Fibroblast of lung (primary cell): ENCODE measurements around the gene PLCH2. TPM values are rescaled to one million over a fixed set of nuclear protein-coding genes. Genes with fewer than 3 reads are reported as not detected.

Source experiments
- DNase-seq, 2 donors: peaks; one replicate each; pipeline versions ENCODE4 v3.0.0 to v3.0.0-alpha.2; 2010; ENCODE audit warnings: low read depth in 2 of 2
- H2AFZ ChIP-seq: 2 replicates; pipeline ENCODE4 v1.5.1; 2012; ENCODE audit warnings: low read length, control low read depth, inconsistent platforms
- H3K27ac ChIP-seq: 2 replicates; pipeline ENCODE4 v1.5.1; 2011; ENCODE audit warnings: low read length, control low read depth; ENCODE audit not compliant: insufficient read depth
- H3K27me3 ChIP-seq: 2 replicates; pipeline ENCODE4 v1.5.1; 2011; ENCODE audit warnings: mild to moderate bottlenecking, low read length; ENCODE audit not compliant: control insufficient read depth, insufficient read depth
- H3K36me3 ChIP-seq: 2 replicates; pipeline ENCODE4 v1.5.1; 2011; ENCODE audit warnings: low read length; ENCODE audit not compliant: control insufficient read depth, insufficient read depth
- H3K4me1 ChIP-seq: 2 replicates; pipeline ENCODE4 v1.5.1; 2011; ENCODE audit warnings: low read length; ENCODE audit not compliant: control insufficient read depth, insufficient read depth; ENCODE audit errors: extremely low read depth
- H3K4me2 ChIP-seq: 2 replicates; pipeline ENCODE4 v1.5.1; 2011; ENCODE audit warnings: low read length, control low read depth; ENCODE audit not compliant: insufficient read depth; ENCODE audit errors: extremely low read depth
- H3K4me3 ChIP-seq, 4 experiments: fragments of 200-600 bp in 1 of 4; sonication (generic) in 1 of 4; replicated peaks in 1 of 4; 2 replicates each; pipeline ENCODE4 v1.5.1; 2011 to 2016; ENCODE audit warnings: low read length in 4 of 4, low read depth in 3 of 4, mild to moderate bottlenecking in 3 of 4, control low read depth in 2 of 4, inconsistent platforms in 1 of 4, mixed read lengths in 1 of 4; ENCODE audit not compliant: insufficient read depth in 1 of 4; ENCODE audit errors: control extremely low read depth in 1 of 4
- H3K79me2 ChIP-seq: 2 replicates; pipeline ENCODE4 v1.5.1; 2012; ENCODE audit warnings: mild to moderate bottlenecking, low read length, inconsistent platforms; ENCODE audit not compliant: control insufficient read depth, insufficient read depth
- H3K9ac ChIP-seq: 2 replicates; pipeline ENCODE4 v1.5.1; 2011; ENCODE audit warnings: mild to moderate bottlenecking, low read length, control low read depth; ENCODE audit not compliant: insufficient read depth
- H3K9me3 ChIP-seq: 2 replicates; pipeline ENCODE4 v1.5.1; 2012; ENCODE audit warnings: low read depth, low read length; ENCODE audit not compliant: control insufficient read depth, insufficient read depth
- H4K20me1 ChIP-seq: 2 replicates; pipeline ENCODE4 v1.5.1; 2011; ENCODE audit warnings: low read length; ENCODE audit not compliant: control insufficient read depth, insufficient read depth; ENCODE audit errors: extremely low read depth
- CTCF ChIP-seq, 2 donors: IDR thresholded peaks in 1 of 2; conservative IDR thresholded peaks in 1 of 2; 1 replicate in 1 of 2; 2 replicates in 1 of 2; pipeline ENCODE4 v1.5.1; 2011 to 2012; ENCODE audit warnings: low read length in 2 of 2, control low read depth in 1 of 2, inconsistent platforms in 1 of 2, low read depth in 1 of 2, mild to moderate bottlenecking in 1 of 2
- EZH2 ChIP-seq: IDR thresholded peaks from 2 replicates; pipeline ENCODE4 v1.5.1; 2012; ENCODE audit warnings: low read length, control low read depth, mild to moderate bottlenecking; ENCODE audit errors: missing control alignments
- polyA plus RNA-seq, 2 donors: library from polyadenylated mRNA; depleted of rRNA in 1 of 2; stranded (reverse) in 1 of 2; unstranded in 1 of 2; fragments of >200 nt; gene quantifications; 2 replicates each; pipeline ENCODE4 v1.2.1, GENCODE V29; 2011 to 2012; ENCODE audit warnings: missing spikeins in 1 of 2
- total RNA-seq: library from RNA; depleted of rRNA; stranded (reverse); fragments of >200 nt; gene quantifications from 2 replicates; pipeline ENCODE4 v1.2.1, GENCODE V29; 2014

PLCH2 gene
- total and polyA plus RNA-seq, 2 donors (not counting 1 experiment from before 2014, with no cell fraction given), result 0.02 to 0.17 TPM

GRCh38 chr1:2462819-2463218 is 13.3 kb upstream of the PLCH2 start:
- Histone ChIP-seq H3K4me3 (no peak overlapping the region), H3K4me2 (no peak overlapping the region), H4K20me1 (no peaks in the 10 kb centered on the region), H3K27me3 (peaks cover 16% of the 10 kb centered on the region), H3K9ac (no peak overlapping the region), H3K36me3 (no peaks in the 10 kb centered on the region), H3K9me3 (no peaks in the 10 kb centered on the region), H2AFZ (no peak overlapping the region), H3K79me2 (no peaks in the 10 kb centered on the region), H3K27ac (no peak overlapping the region), H3K4me1 (no peaks in the 10 kb centered on the region)
- DNase-seq, result no peak
- no peak for TF ChIP-seq CTCF (conservative IDR thresholded peaks at IDR 0.05 in 1 of 2, IDR thresholded peaks at IDR 0.05 in 1 of 2; ENCODE audit: low read depth in 1 of 2, low read length in 2 of 2)
- TF ChIP-seq EZH2, result no peak

DNA sequence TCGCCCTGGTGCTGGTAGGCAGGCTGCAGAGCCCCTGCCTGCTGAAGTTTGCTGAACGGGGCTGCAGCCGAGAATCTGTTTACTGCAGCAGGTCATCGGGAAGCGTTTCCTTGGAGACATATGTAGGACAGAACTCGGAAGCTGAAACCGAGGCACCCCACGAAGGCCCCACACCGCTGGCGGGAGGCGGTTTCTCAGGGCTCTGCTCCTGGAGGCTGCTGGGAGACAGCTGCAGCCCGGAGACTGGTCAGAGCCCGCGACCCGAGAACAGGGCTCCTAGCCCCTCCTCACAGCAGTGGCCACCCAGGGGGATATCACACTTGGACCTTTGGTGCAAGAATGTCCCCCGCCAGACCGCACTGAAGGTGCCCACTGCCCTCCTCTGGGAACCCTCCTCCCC is 12.7 kb upstream of the PLCH2 start:
- H3K9ac ChIP-seq, result no peak overlapping the region
- no peak overlapping the region for H2AFZ ChIP-seq
- H3K4me2 ChIP-seq, result no peak overlapping the region
- TF ChIP-seq CTCF (conservative IDR thresholded peaks at IDR 0.05 in 1 of 2, IDR thresholded peaks at IDR 0.05 in 1 of 2; ENCODE audit: low read depth in 1 of 2, low read length in 2 of 2), result no peak
- H3K27me3 ChIP-seq, result peaks cover 16% of the 10 kb centered on the region
- no peaks in the 10 kb centered on the region for H3K79me2 ChIP-seq
- no peak overlapping the region for H3K27ac ChIP-seq
- H3K36me3 ChIP-seq, result no peaks in the 10 kb centered on the region
- no peaks in the 10 kb centered on the region for H4K20me1 ChIP-seq
- H3K4me3 ChIP-seq, result no peak overlapping the region
- no peaks in the 10 kb centered on the region for H3K9me3 ChIP-seq
- DNase-seq, result peak in 1 of 2 donors; percentile 34
- no peaks in the 10 kb centered on the region for H3K4me1 ChIP-seq

- no peaks in the 10 kb centered on the region for H3K9me3 ChIP-seq
- no peak overlapping the region for H3K4me3 ChIP-seq
- TF ChIP-seq EZH2, result no peak
- TF ChIP-seq CTCF (conservative IDR thresholded peaks at IDR 0.05 in 1 of 2, IDR thresholded peaks at IDR 0.05 in 1 of 2; ENCODE audit: low read depth in 1 of 2, low read length in 2 of 2), result no peak
- H3K79me2 ChIP-seq, result no peaks in the 10 kb centered on the region
- H3K36me3 ChIP-seq, result no peaks in the 10 kb centered on the region
- H3K4me2 ChIP-seq, result no peak overlapping the region
- no peak overlapping the region for H2AFZ ChIP-seq
- DNase-seq, result no peak
- no peak overlapping the region for H3K9ac ChIP-seq
- H3K4me1 ChIP-seq, result no peaks in the 10 kb centered on the region
- H3K27me3 ChIP-seq, result peaks cover 16% of the 10 kb centered on the region
- no peaks in the 10 kb centered on the region for H4K20me1 ChIP-seq
- no peak overlapping the region for H3K27ac ChIP-seq
Observed at GRCh38 chr1:2465371-2466269, 10.5 kb upstream of the PLCH2 start.
